ENCODE measurements around the gene COL27A1. TPM values are rescaled to one million over a fixed set of nuclear protein-coding genes. Genes with fewer than 3 reads are reported as not detected.

COL27A1 gene
- total RNA-seq, 1 donor from 2014 or later, result 13.7 TPM

DNA sequence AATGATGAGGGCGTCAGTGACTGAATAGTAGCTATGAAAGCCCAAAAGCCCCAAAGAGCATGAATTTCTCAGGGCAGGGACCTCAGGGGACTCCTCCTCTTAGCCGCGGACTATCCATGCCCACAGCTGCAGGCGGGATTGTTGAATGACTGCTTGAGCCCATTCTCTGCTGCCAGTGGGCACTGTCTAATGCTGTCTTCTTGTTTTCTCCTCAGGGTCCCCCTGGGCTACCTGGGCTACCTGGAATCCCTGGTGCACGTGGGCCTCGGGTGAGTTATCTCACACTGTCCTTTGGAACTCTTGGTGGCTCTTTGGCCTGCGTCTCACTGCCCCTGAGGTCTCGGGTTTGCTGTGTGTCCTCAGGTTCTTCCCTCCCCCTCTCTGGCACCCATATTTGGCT, 22.7 kb downstream of the COL27A1 start:
- peaks cover 21% of the 10 kb centered on the region for H3K4me1 ChIP-seq
- no peak overlapping the region for H3K27ac ChIP-seq
- no peaks in the 10 kb centered on the region for H3K27me3 ChIP-seq
- intact Hi-C loops (cut with DNase I), result no loop called here
- no peaks in the 10 kb centered on the region for H3K9me3 ChIP-seq
- TF ChIP-seq, protein P1, sequence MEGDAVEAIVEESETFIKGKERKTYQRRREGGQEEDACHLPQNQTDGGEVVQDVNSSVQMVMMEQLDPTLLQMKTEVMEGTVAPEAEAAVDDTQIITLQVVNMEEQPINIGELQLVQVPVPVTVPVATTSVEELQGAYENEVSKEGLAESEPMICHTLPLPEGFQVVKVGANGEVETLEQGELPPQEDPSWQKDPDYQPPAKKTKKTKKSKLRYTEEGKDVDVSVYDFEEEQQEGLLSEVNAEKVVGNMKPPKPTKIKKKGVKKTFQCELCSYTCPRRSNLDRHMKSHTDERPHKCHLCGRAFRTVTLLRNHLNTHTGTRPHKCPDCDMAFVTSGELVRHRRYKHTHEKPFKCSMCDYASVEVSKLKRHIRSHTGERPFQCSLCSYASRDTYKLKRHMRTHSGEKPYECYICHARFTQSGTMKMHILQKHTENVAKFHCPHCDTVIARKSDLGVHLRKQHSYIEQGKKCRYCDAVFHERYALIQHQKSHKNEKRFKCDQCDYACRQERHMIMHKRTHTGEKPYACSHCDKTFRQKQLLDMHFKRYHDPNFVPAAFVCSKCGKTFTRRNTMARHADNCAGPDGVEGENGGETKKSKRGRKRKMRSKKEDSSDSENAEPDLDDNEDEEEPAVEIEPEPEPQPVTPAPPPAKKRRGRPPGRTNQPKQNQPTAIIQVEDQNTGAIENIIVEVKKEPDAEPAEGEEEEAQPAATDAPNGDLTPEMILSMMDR (IDR thresholded peaks at IDR 0.05), result no peak
- ATAC-seq, result no peak
- H3K36me3 ChIP-seq, result no peaks in the 10 kb centered on the region
- DNase-seq, result peak; percentile 43
- H3K4me3 ChIP-seq, result no peak overlapping the region

DNA sequence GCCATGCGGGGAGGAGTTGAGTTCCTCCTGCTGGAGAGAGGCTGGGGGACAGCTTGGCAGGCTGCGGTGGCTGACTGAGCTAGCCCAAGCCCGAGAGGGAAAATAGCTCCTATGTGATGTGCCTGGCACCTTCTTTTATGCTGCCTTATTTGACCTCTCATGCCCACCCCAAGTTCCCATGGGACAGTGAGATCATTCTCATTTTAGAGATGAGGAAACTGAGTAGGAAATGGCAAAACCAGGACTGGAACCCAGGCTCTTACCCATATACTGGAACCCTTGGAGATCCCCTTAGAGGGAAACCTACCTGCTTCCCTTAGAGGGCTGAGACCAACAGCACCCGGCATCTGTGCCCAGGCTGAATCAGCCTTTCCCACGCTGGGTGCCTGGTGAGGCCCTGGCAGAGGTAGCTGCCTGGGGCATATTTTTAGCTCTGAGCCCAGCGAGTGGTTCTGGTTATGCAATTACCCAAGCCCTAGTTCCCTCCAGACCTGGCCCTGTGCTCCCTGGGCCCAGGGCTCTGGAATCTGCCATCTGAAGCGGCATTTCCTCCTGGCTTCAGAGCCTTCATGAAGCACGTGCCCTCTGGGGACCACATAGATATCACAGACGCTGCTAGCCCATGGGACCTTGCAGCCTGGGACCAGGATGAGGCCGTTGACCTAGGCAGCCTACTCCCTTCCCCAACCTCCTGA, 23.6 kb downstream of the COL27A1 start:
- no peaks in the 10 kb centered on the region for H3K36me3 ChIP-seq
- ATAC-seq (no peak), DNase-seq (peak; percentile 52)
- TF ChIP-seq, protein P1 (IDR thresholded peaks at IDR 0.05), result no peak
- H3K9me3 ChIP-seq, result no peaks in the 10 kb centered on the region
- H3K4me3 ChIP-seq, result no peak overlapping the region
- H3K27me3 ChIP-seq, result no peaks in the 10 kb centered on the region
- H3K27ac ChIP-seq, result no peak overlapping the region
- H3K4me1 ChIP-seq, result peaks cover 22% of the 10 kb centered on the region
- intact Hi-C loops (cut with DNase I), result no loop called here

DNA sequence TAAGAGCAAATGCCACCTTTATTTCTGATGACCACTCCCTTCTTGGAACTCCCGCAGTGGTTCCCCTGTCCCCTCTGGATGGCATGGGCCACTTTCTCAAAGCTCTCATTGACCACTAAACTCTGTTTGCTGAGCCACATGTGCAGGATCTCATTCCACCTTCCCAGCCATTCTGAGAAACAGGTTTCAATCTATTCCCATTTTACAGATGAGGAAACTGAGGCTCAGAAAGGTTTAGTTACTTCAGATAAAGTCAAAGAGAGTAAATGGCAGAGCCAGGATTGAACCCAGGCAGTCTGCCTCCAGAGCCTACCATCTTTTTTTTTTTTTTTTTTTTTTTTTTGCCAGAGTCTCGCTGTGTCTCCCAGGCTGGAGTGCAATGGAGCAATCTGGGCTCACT, 24.2 kb downstream of the COL27A1 start:
- Histone ChIP-seq H3K4me1 (peaks cover 25% of the 10 kb centered on the region), H3K27ac (no peak overlapping the region)
- intact Hi-C loops (cut with DNase I), result no loop called here

DNA sequence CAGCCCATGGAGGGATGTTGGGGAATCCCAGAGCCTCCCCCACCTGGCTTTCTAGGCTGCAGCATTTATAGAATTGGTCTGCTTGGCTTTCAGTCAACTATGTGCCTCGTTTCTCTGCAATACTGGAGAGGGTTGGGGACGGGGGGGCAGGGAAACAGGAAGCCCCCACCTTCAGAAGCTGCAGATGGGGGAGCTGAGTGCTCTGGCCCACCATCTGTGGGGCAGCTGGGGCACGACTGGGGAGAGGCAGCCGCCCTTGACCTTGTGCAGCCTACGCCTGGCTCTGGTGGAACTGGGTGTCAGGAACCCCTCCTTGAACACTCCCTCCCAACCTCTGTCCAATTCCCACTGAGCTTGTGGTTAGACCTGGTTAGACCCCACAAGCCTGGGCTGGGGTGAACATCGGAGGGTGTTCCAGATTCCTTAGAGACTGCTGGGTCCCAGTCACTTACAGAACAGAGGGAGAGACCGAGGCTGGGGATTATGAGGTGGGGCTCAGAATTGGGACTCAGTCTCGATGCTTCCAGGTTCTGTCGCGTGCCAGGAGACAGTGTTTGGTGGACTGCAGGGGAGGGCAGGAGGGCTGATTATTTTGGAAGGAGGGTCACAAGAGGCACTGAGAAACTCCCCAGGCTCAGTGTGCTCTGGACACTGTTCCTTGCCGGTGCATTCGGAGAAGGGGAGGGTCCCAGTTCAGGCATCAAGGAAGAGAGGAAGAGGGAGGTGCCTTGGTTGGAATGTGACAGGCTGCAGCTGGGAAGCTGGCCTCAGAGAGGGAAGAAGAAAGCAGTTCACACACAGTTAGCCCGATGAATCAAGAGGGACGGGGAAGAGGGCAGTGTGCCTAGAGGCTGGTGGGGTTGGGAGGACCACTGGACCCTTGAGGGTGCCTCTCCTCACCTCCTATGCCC, 25.6 kb downstream of the COL27A1 start:
- peaks cover 24% of the 10 kb centered on the region for H3K4me1 ChIP-seq
- peak; percentile 15 for ATAC-seq
- no peaks in the 10 kb centered on the region for H3K36me3 ChIP-seq
- TF ChIP-seq, protein P1 (IDR thresholded peaks at IDR 0.05), result no peak
- intact Hi-C loops (cut with DNase I), result no loop called here
- no peaks in the 10 kb centered on the region for H3K9me3 ChIP-seq
- DNase-seq, result no peak
- H3K27me3 ChIP-seq, result no peaks in the 10 kb centered on the region
- peak overlapping the region; percentile 42 for H3K27ac ChIP-seq
- H3K4me3 ChIP-seq, result no peak overlapping the region

More for the DNA sequence above, 24.2 kb downstream of the COL27A1 start:
- DNase-seq (no peak), ATAC-seq (no peak)
- H3K4me3 ChIP-seq, result no peak overlapping the region
- no peaks in the 10 kb centered on the region for H3K9me3 ChIP-seq
- H3K36me3 ChIP-seq, result no peaks in the 10 kb centered on the region
- no peaks in the 10 kb centered on the region for H3K27me3 ChIP-seq
- TF ChIP-seq, protein P1 (IDR thresholded peaks at IDR 0.05), result no peak

DNA sequence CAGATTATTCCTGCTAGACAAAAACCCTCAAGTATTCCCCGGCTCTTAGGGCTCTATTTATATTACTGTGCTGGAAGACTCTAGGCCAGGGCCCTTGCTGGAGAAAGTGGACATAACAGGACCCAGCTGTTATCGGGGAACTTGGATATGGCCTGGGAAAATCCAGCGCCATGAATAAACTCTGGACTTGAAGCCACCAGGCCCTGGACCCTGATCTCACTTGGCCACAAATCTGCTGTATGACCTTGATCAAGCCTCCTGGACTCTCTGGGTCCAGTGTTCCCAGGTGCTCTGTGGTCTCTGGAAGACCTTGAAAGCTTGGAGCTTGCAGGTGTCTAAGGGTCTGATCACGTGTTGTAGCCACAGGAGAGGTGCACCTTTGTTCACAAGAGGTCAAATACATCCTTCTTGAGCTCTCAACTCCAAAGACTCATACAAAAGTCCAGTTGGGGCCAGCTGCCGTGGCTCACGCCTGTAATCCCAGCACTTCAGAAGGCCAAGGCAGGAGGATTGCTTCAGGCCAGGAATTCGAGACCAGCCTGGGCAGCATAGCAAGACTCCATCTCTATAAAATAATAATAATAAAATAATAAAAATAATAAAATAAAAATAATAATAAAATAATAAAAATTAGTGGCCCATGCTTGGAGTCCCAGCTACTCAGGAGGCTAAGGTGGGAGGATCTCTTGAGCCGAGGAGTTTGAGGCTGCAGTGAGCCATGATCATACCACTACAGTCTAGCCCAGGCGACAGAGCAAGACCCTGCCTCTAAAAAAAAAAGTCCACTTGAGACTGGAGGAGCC, 26.5 kb downstream of the COL27A1 start:
- peak; percentile 21 for ATAC-seq
- H3K9me3 ChIP-seq, result no peaks in the 10 kb centered on the region
- TF ChIP-seq, protein P1 (IDR thresholded peaks at IDR 0.05), result no peak

More for the DNA sequence above, 26.5 kb downstream of the COL27A1 start:
- intact Hi-C loops (cut with DNase I), result no loop called here
- Histone ChIP-seq H3K4me3 (no peak overlapping the region), H3K4me1 (peaks cover 22% of the 10 kb centered on the region), H3K27ac (peak overlapping the region; percentile 42), H3K36me3 (no peaks in the 10 kb centered on the region), H3K27me3 (no peaks in the 10 kb centered on the region)
- no peak for DNase-seq

Data from upper lobe of right lung (tissue), 1 donor.